ENCODE results near the gene HAPSTR1. TPM values are rescaled to one million over a fixed set of nuclear protein-coding genes. Genes with fewer than 3 reads are reported as not detected.

HAPSTR1 gene
- total and polyA plus RNA-seq, 2 experiments from 2014 or later: 26.5 to 60.0 TPM

DNA sequence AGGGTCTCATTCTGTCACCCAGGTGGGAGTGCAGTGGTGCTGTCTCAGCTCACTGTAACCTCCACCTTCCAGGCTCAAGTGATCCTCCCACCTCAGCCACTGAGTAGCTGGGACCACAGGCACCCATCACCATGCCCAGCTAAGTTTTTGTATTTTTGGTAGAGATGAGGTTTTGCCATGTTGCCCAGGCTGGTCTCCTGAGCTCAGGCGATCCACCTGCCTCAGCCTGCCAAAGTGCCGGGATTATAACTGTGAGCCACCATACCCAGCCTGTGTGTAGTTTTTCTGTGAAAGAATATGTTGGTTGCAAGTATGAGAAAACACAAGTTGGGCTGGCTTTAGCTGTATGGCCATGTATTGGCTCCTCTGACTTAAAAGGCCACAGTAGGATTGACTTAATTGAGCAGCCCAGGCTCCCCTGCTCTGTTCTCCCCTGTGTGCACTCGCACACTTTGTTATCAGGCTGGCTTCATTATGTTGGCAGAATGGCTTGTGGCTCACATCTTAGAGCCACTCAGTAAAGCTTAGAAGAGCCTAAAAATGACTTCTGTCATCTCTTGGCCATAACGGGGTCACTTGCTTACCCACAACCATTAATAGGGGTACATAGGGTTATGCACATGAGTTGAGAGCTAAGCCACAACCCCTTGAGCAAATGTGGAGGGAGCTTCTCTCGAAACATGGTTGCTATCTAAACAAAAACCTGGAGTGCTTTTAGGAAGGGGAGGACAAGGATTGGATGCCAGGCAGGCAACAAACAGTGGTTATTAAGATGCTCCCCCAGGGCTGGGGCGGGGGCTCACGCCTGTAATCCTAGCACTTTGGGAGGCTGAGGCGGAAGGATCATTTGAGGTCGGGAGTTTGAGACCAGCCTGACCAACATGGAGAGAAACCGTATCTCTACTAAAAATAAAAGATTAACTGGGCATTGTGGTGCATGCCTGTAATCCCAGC, 6.1 kb downstream of the HAPSTR1 start:
- peak overlapping the region; percentile 51 for H3K27ac ChIP-seq
- TF ChIP-seq, protein P1, sequence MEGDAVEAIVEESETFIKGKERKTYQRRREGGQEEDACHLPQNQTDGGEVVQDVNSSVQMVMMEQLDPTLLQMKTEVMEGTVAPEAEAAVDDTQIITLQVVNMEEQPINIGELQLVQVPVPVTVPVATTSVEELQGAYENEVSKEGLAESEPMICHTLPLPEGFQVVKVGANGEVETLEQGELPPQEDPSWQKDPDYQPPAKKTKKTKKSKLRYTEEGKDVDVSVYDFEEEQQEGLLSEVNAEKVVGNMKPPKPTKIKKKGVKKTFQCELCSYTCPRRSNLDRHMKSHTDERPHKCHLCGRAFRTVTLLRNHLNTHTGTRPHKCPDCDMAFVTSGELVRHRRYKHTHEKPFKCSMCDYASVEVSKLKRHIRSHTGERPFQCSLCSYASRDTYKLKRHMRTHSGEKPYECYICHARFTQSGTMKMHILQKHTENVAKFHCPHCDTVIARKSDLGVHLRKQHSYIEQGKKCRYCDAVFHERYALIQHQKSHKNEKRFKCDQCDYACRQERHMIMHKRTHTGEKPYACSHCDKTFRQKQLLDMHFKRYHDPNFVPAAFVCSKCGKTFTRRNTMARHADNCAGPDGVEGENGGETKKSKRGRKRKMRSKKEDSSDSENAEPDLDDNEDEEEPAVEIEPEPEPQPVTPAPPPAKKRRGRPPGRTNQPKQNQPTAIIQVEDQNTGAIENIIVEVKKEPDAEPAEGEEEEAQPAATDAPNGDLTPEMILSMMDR (IDR thresholded peaks at IDR 0.05; ENCODE audit: low read depth, low read length): no peak
- no peaks in the 10 kb centered on the region for H3K9me3 ChIP-seq (ENCODE audit: low read depth)
- H3K4me1 ChIP-seq (ENCODE audit: low read depth): peaks cover 46% of the 10 kb centered on the region
- DNase-seq (ENCODE audit: low read depth in 1 of 2, low spot score in 1 of 2): no peak
- H3K27me3 ChIP-seq: no peaks in the 10 kb centered on the region
- peaks cover 21% of the 10 kb centered on the region for H3K36me3 ChIP-seq
- H3K4me3 ChIP-seq: no peak overlapping the region

DNA sequence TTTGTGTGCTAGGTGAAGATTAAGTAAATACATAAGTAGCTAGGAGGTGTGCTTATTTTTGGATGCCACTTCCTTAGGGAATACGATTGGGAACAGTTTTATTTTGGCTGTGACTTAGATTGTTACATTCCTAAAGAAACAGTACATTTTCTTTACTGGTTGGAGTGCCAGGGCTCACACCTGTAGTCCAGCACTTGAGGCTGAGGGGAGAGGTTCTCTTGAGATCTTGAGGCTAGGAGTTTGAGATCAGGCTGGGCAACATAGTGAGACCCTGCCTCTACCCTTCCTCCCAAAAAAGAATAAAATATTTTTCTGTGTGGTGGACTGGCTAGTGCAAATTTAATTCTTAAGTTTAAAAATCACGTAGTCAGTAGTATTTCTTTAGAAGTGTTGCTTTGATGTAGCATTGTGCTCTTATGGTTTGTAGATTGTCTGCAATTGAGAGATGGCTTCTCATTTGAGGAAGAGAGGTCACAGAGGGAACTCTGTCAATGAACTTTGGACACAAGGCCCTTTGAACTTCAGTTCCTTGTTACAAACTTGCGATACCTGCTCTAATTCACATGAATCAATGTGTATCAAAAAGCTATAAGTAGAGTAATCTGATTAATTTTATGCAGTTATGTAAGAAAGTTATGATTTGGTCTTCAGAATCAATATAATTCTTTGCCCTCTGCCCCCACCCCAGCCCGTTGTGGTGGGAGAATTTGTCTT, 7.1 kb downstream of the HAPSTR1 start:
- H3K4me3 ChIP-seq: no peak overlapping the region
- H3K9me3 ChIP-seq (ENCODE audit: low read depth): no peaks in the 10 kb centered on the region
- TF ChIP-seq, protein P1 (IDR thresholded peaks at IDR 0.05; ENCODE audit: low read depth, low read length): no peak
- peak overlapping the region; percentile 51 for H3K27ac ChIP-seq
- no peak for DNase-seq (ENCODE audit: low read depth in 1 of 2, low spot score in 1 of 2)
- H3K36me3 ChIP-seq: peaks cover 29% of the 10 kb centered on the region
- peaks cover 43% of the 10 kb centered on the region for H3K4me1 ChIP-seq (ENCODE audit: low read depth)
- H3K27me3 ChIP-seq: no peaks in the 10 kb centered on the region

DNA sequence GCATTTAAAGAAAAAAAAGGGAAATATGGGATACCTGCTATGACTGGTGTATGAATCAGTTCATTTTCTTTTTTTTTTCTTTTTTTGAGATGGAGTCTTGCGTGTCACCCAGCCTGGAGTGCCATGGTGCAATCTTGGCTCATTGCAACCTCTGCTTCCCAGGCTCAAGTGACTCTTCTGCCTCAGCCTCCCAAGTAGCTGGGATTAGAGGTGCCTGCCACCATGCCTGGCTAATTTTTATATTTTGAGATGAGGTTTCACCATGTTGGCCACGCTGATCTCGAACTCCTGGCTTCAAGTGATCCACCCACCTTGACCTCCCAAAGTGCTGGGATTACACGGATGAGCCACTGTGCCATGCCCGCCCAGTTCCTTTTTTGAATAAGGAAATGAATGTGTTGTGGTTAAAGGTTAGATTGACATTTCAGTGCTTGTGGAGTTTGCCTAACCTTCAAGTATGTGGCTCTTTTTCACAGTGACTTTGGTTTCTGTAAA, 7.7 kb downstream of the HAPSTR1 start:
- Histone ChIP-seq H3K36me3 (peaks cover 34% of the 10 kb centered on the region), H3K4me3 (no peak overlapping the region), H3K27ac (peak overlapping the region; percentile 32), H3K9me3 (ENCODE audit: low read depth) (no peaks in the 10 kb centered on the region), H3K27me3 (no peaks in the 10 kb centered on the region), H3K4me1 (ENCODE audit: low read depth) (peaks cover 36% of the 10 kb centered on the region)
- TF ChIP-seq, protein P1 (IDR thresholded peaks at IDR 0.05; ENCODE audit: low read depth, low read length): no peak
- DNase-seq (ENCODE audit: low read depth in 1 of 2, low spot score in 1 of 2): no peak

DNA sequence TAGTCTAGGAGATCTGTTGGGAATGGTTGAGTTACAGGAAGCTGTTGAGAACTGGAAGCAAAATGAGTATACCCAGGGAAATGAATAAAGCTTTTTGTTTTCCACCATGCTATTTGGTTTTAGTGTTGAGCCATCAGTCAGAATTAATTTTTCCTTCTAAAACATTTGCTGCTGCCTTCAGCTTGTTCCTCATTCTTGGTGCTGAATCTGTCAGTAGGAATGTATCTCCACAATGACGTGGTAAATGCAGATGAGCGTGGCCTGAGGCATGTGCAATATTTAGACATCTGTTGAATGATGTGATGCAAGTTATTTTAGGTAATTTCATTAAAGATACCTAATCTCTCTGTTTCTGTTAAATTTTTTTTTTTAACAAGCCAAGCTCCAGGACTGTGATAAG, 10.9 kb downstream of the HAPSTR1 start:
- Histone ChIP-seq H3K9me3 (ENCODE audit: low read depth) (no peaks in the 10 kb centered on the region), H3K27ac (no peak overlapping the region), H3K4me3 (no peak overlapping the region), H3K4me1 (ENCODE audit: low read depth) (peaks cover 14% of the 10 kb centered on the region), H3K27me3 (no peaks in the 10 kb centered on the region), H3K36me3 (peaks cover 39% of the 10 kb centered on the region)
- peak in 1 of 2 donors; percentile 75 for DNase-seq (ENCODE audit: low read depth in 1 of 2, low spot score in 1 of 2)
- TF ChIP-seq, protein P1 (IDR thresholded peaks at IDR 0.05; ENCODE audit: low read depth, low read length): no peak

DNA sequence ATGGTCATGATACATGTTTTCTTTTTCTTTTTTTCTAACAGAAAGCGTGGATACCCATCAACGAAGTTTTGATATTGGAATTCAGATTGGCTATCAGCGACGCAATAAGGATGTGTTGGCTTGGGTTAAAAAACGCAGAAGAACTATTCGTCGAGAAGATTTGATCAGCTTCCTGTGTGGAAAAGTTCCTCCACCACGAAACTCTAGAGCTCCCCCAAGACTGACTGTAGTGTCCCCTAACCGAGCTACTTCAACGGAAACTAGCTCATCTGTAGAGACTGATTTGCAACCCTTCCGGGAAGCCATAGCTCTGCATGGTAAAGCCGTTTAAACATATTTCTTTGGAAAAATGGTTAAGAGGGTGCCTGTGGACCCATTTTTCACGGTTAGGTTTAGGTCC, 11.5 kb downstream of the HAPSTR1 start:
- Histone ChIP-seq H3K4me1 (ENCODE audit: low read depth) (peaks cover 8% of the 10 kb centered on the region), H3K27me3 (no peaks in the 10 kb centered on the region), H3K4me3 (no peak overlapping the region), H3K27ac (no peak overlapping the region), H3K36me3 (peaks cover 39% of the 10 kb centered on the region), H3K9me3 (ENCODE audit: low read depth) (no peaks in the 10 kb centered on the region)
- DNase-seq (ENCODE audit: low read depth in 1 of 2, low spot score in 1 of 2): no peak
- TF ChIP-seq, protein P1 (IDR thresholded peaks at IDR 0.05; ENCODE audit: low read depth, low read length): no peak

Measured in cardiac muscle cell (in vitro differentiated cells and primary cell).